Endothelial cell of umbilical vein (primary cell): ENCODE data around the gene ZNF195. TPM values are rescaled to one million over a fixed set of nuclear protein-coding genes. Genes with fewer than 3 reads are reported as not detected.

Experiments
- BruUV-seq: library from RNA; stranded (reverse); fragments of 400-500 nt; replicated peaks from 2 replicates; lab custom pipeline; 2021; lab: Mats Ljungman, UMichigan
- CTCF ChIA-PET: fragments of 300-600, 350-600 bp; sonication (Branson Sonifier 250); formaldehyde crosslinking; loops from one replicate; lab custom pipeline; 2021; ENCODE audit warnings: antibody characterized with exemption, inconsistent platforms; lab: Charles Lee
- POLR2A ChIA-PET: fragments of 300-600, 350-600 bp; sonication (Branson Sonifier 250); formaldehyde crosslinking; loops from one replicate; lab custom pipeline; 2021; ENCODE audit warnings: antibody characterized with exemption, inconsistent platforms; lab: Charles Lee
- DNase-seq: peaks from one replicate; pipeline ENCODE4 v3.0.0-alpha.2; 2011; ENCODE audit warnings: low read depth, low spot score
- FAIRE-seq: peaks from 2 replicates; lab custom pipeline; 2011; peaks lifted over from hg19 to GRCh38; lab: Jason Lieb, UNC
- H2AFZ ChIP-seq: 2 replicates; pipeline ENCODE4 v1.6.0; 2012; ENCODE audit warnings: low read depth, low read length, control low read depth, inconsistent platforms
- H3K27ac ChIP-seq: 2 replicates; pipeline ENCODE4 v1.5.1; 2011; ENCODE audit warnings: low read depth, mild to moderate bottlenecking, control low read depth, low read length, moderate library complexity; ENCODE audit not compliant: insufficient read depth
- H3K27me3 ChIP-seq, 2 experiments: 2 replicates each; pipeline versions ENCODE4 v1.6.0 to v1.6.1; 2011; ENCODE audit warnings: low read length in 2 of 2, mixed read lengths in 1 of 2; ENCODE audit not compliant: control insufficient read depth in 2 of 2, insufficient read depth in 2 of 2
- H3K36me3 ChIP-seq, 2 experiments: 2 replicates in 1 of 2; 3 replicates in 1 of 2; pipeline ENCODE4 v1.5.1; 2011; ENCODE audit warnings: low read length in 2 of 2, mild to moderate bottlenecking in 1 of 2, moderate library complexity in 1 of 2; ENCODE audit not compliant: control insufficient read depth in 2 of 2, insufficient read depth in 2 of 2; ENCODE audit errors: extremely low read depth in 1 of 2
- H3K4me1 ChIP-seq: 3 replicates; pipeline ENCODE4 v1.5.1; 2011; ENCODE audit warnings: mild to moderate bottlenecking, low read length; ENCODE audit not compliant: control insufficient read depth, insufficient read depth; ENCODE audit errors: extremely low read depth
- H3K4me2 ChIP-seq: 2 replicates; pipeline ENCODE4 v1.6.1; 2011; ENCODE audit warnings: low read length, control low read depth, mixed read lengths; ENCODE audit not compliant: insufficient read depth
- H3K4me3 ChIP-seq, 3 experiments: fragments of 200-600 bp in 1 of 3; sonication (generic), shearing (Covaris generic) in 1 of 3; replicated peaks in 1 of 3; 2 replicates each; pipeline ENCODE4 v1.5.1; 2011 to 2016; ENCODE audit warnings: control low read depth in 3 of 3, low read length in 3 of 3, mild to moderate bottlenecking in 2 of 3, inconsistent platforms in 1 of 3, low read depth in 1 of 3, moderate library complexity in 1 of 3; ENCODE audit not compliant: insufficient read depth in 1 of 3
- H3K79me2 ChIP-seq: 2 replicates; pipeline ENCODE4 v1.6.0; 2012; ENCODE audit warnings: low read length, inconsistent platforms; ENCODE audit not compliant: control insufficient read depth, insufficient read depth
- H3K9ac ChIP-seq: replicated peaks from 2 replicates; pipeline ENCODE3; 2011; ENCODE audit warnings: low read length, control low read depth; ENCODE audit not compliant: insufficient read depth; ENCODE audit errors: extremely low read depth
- H3K9me1 ChIP-seq: replicated peaks from 3 replicates; pipeline ENCODE4 v1.6.0; 2011; ENCODE audit warnings: mild to moderate bottlenecking, low read length; ENCODE audit not compliant: control insufficient read depth, insufficient read depth; ENCODE audit errors: extremely low read depth
- H3K9me3 ChIP-seq: replicated peaks from 2 replicates; pipeline ENCODE4 v1.5.1; 2012; ENCODE audit warnings: low read length, inconsistent platforms; ENCODE audit not compliant: control insufficient read depth, insufficient read depth
- H4K20me1 ChIP-seq: replicated peaks from 2 replicates; pipeline ENCODE3; 2011; ENCODE audit warnings: mild to moderate bottlenecking, low read length; ENCODE audit not compliant: control insufficient read depth, insufficient read depth; ENCODE audit errors: extremely low read depth
- JUN ChIP-seq: IDR thresholded peaks from 2 replicates; pipeline ENCODE4 v1.6.1; 2011; ENCODE audit warnings: borderline replicate concordance, low read depth; ENCODE audit not compliant: insufficient read length, insufficient read depth
- MAX ChIP-seq: IDR thresholded peaks from 2 replicates; pipeline ENCODE4 v1.6.1; 2011; ENCODE audit not compliant: insufficient read depth, insufficient read length
- POLR2AphosphoS5 ChIP-seq: IDR thresholded peaks from 2 replicates; pipeline ENCODE4 v1.6.1; 2012; ENCODE audit warnings: low read depth, mild to moderate bottlenecking, control low read depth, low read length, moderate library complexity; ENCODE audit not compliant: insufficient read depth
- dilution Hi-C: fragments of 300-500 bp; cut with MboI; formaldehyde crosslinking; loops from one replicate; pipeline ENCODE4 v1.15.0; 2019; ENCODE audit warnings: low sequenced_read_pairs; ENCODE audit not compliant: extremely low pct_ligation_motif_present
- intact Hi-C: fragments of 100-400 bp; cut with micrococcal nuclease; formaldehyde crosslinking; loops from one replicate; pipeline ENCODE4 v1.10.0; 2022
- polyA plus RNA-seq, 4 experiments: library from polyadenylated mRNA; depleted of rRNA in 3 of 4; stranded (reverse) in 3 of 4; unstranded in 1 of 4; fragments of >200 nt; gene quantifications; 2 replicates each; pipeline versions ENCODE4 v1.2.1 to v1.2.3, GENCODE V29; 2011 to 2012; ENCODE audit warnings: missing spikeins in 1 of 4
- total RNA-seq: library from RNA; stranded (reverse); gene quantifications from 2 replicates; pipeline ENCODE4 v1.2.3, GENCODE V29; 2021

ZNF195 gene
- total and polyA plus RNA-seq, 2 donors (not counting 3 experiments of a cell fraction or from before 2014, with no cell fraction given) = 12.8 to 32.5 TPM

- ChIA-PET CTCF (interaction anchor here (1.4 kb wide), 1 partner anchor 62 kb away, joined by 5 read pairs; no protein-coding TSS in a partner anchor), POLR2A (no interaction called here)
- no peak overlapping the region for H3K27ac ChIP-seq
- TF ChIP-seq MAX (no peak), POLR2AphosphoS5 (no peak)
- no peaks in the 10 kb centered on the region for H3K9me1 ChIP-seq
- H3K27me3 ChIP-seq = no peaks in the 10 kb centered on the region
- H2AFZ ChIP-seq = no peak overlapping the region
- H3K9ac ChIP-seq = no peak overlapping the region
- no peak for FAIRE-seq
- intact Hi-C loops (no loop called here), dilution Hi-C loops (no loop called here)
- no peak overlapping the region for H3K4me3 ChIP-seq
- no peaks in the 10 kb centered on the region for H3K36me3 ChIP-seq
- H4K20me1 ChIP-seq = no peaks in the 10 kb centered on the region
- H3K9me3 ChIP-seq = no peaks in the 10 kb centered on the region
- H3K79me2 ChIP-seq = no peaks in the 10 kb centered on the region
- BruUV-seq = no TSS peak
- H3K4me2 ChIP-seq = no peak overlapping the region
- peaks cover under 1% of the 10 kb centered on the region for H3K4me1 ChIP-seq
- DNase-seq = no peak
Observed at GRCh38 chr11:3346587-3346986, 32.4 kb downstream of the ZNF195 start.

- Histone ChIP-seq H2AFZ (no peak overlapping the region), H3K36me3 (no peaks in the 10 kb centered on the region), H3K9me1 (no peaks in the 10 kb centered on the region), H3K79me2 (no peaks in the 10 kb centered on the region), H3K4me3 (no peak overlapping the region), H3K9ac (no peak overlapping the region), H3K27ac (no peak overlapping the region), H4K20me1 (no peaks in the 10 kb centered on the region), H3K4me1 (peaks cover 6% of the 10 kb centered on the region), H3K27me3 (no peaks in the 10 kb centered on the region), H3K9me3 (no peaks in the 10 kb centered on the region), H3K4me2 (no peak overlapping the region)
- intact Hi-C loops (no loop called here), dilution Hi-C loops (no loop called here)
- TF ChIP-seq JUN = no peak
- FAIRE-seq (no peak), DNase-seq (no peak)
- no TSS peak for BruUV-seq
- ChIA-PET POLR2A (no interaction called here), CTCF (interaction anchor here (1.8 kb wide), 1 partner anchor 63 kb away, joined by 6 read pairs; no protein-coding TSS in a partner anchor)
Observed at GRCh38 chr11:3345736-3346135, 33.2 kb downstream of the ZNF195 start.
